ENCODE data around the gene NXPH3.

NXPH3 gene

GRCh38 chr17:49618028-49618611, 42.4 kb downstream of the NXPH3 start:
- Histone ChIP-seq H3K4me2 (ENCODE audit: low read length) (no peak overlapping the region), H3K9ac (ENCODE audit: low read length) (no peak overlapping the region), H3K4me1 (ENCODE audit: insufficient read depth, low read length, severe bottlenecking) (no peaks in the 10 kb centered on the region), H3F3A (ENCODE audit: insufficient read depth, low read length) (no peaks in the 10 kb centered on the region), H3K9me3 (ENCODE audit: low read length) (no peaks in the 10 kb centered on the region), H4K20me1 (ENCODE audit: insufficient read depth, low read length) (no peaks in the 10 kb centered on the region), H3K36me3 (ENCODE audit: insufficient read depth, low read length) (peaks cover 67% of the 10 kb centered on the region), H3K79me2 (ENCODE audit: insufficient read depth, low read length) (no peaks in the 10 kb centered on the region), H3K27ac (ENCODE audit: low read depth, low read length, poor library complexity, severe bottlenecking) (no peak overlapping the region), H3K9me2 (ENCODE audit: low read depth, low read length) (no peaks in the 10 kb centered on the region), H2AFZ (ENCODE audit: low read length) (no peak overlapping the region), H3K4me3 (ENCODE audit: low read depth, low read length, poor library complexity, severe bottlenecking) (no peak overlapping the region), H3K27me3 (ENCODE audit: insufficient read depth, low read length) (no peaks in the 10 kb centered on the region)
- TF ChIP-seq EZH2 (IDR thresholded peaks at IDR 0.05; ENCODE audit: borderline replicate concordance, low read length) (no peak), CTCF (IDR thresholded peaks at IDR 0.05; ENCODE audit: low read length) (no peak)

GRCh38 chr17:49621420-49621819, 45.7 kb downstream of the NXPH3 start:
- peaks cover 50% of the 10 kb centered on the region for H3K36me3 ChIP-seq (ENCODE audit: insufficient read depth, low read length)
- H3F3A ChIP-seq (ENCODE audit: insufficient read depth, low read length): no peaks in the 10 kb centered on the region
- no peaks in the 10 kb centered on the region for H3K9me3 ChIP-seq (ENCODE audit: low read length)
- no peaks in the 10 kb centered on the region for H4K20me1 ChIP-seq (ENCODE audit: insufficient read depth, low read length)
- H2AFZ ChIP-seq (ENCODE audit: low read length): no peak overlapping the region
- no peak overlapping the region for H3K9ac ChIP-seq (ENCODE audit: low read length)
- no peak overlapping the region for H3K4me2 ChIP-seq (ENCODE audit: low read length)
- no peak overlapping the region for H3K27ac ChIP-seq (ENCODE audit: low read depth, low read length, poor library complexity, severe bottlenecking)
- no peak overlapping the region for H3K4me3 ChIP-seq (ENCODE audit: low read depth, low read length, poor library complexity, severe bottlenecking)
- H3K79me2 ChIP-seq (ENCODE audit: insufficient read depth, low read length): 0 out of 2 replicates have a peak, but pooled peaks cover 7% of the 10 kb centered on the region
- TF ChIP-seq EZH2 (IDR thresholded peaks at IDR 0.05; ENCODE audit: borderline replicate concordance, low read length): no peak
- no peak for TF ChIP-seq CTCF (IDR thresholded peaks at IDR 0.05; ENCODE audit: low read length)
- no peaks in the 10 kb centered on the region for H3K9me2 ChIP-seq (ENCODE audit: low read depth, low read length)
- H3K4me1 ChIP-seq (ENCODE audit: insufficient read depth, low read length, severe bottlenecking): no peaks in the 10 kb centered on the region
- H3K27me3 ChIP-seq (ENCODE audit: insufficient read depth, low read length): no peaks in the 10 kb centered on the region

- Histone ChIP-seq H3K9ac (ENCODE audit: low read length) (no peak overlapping the region), H3K4me2 (ENCODE audit: low read length) (no peak overlapping the region), H3K27ac (ENCODE audit: low read depth, low read length, poor library complexity, severe bottlenecking) (no peak overlapping the region), H4K20me1 (ENCODE audit: insufficient read depth, low read length) (no peaks in the 10 kb centered on the region), H3K27me3 (ENCODE audit: insufficient read depth, low read length) (no peaks in the 10 kb centered on the region), H3K4me1 (ENCODE audit: insufficient read depth, low read length, severe bottlenecking) (no peaks in the 10 kb centered on the region), H3K9me2 (ENCODE audit: low read depth, low read length) (no peaks in the 10 kb centered on the region), H3K9me3 (ENCODE audit: low read length) (no peaks in the 10 kb centered on the region), H2AFZ (ENCODE audit: low read length) (no peak overlapping the region), H3F3A (ENCODE audit: insufficient read depth, low read length) (no peaks in the 10 kb centered on the region), H3K79me2 (ENCODE audit: insufficient read depth, low read length) (0 out of 2 replicates have a peak, but pooled peaks cover 7% of the 10 kb centered on the region), H3K4me3 (ENCODE audit: low read depth, low read length, poor library complexity, severe bottlenecking) (no peak overlapping the region), H3K36me3 (ENCODE audit: insufficient read depth, low read length) (peaks cover 44% of the 10 kb centered on the region)
- TF ChIP-seq EZH2 (IDR thresholded peaks at IDR 0.05; ENCODE audit: borderline replicate concordance, low read length): no peak
- no peak for TF ChIP-seq CTCF (IDR thresholded peaks at IDR 0.05; ENCODE audit: low read length)
These were observed 46.4 kb downstream of the NXPH3 start for GRCh38 chr17:49621946-49622529.

Data from OCI-LY1 (cell line).